ENCODE results near the gene HDAC9.

The HDAC9 gene

DNA sequence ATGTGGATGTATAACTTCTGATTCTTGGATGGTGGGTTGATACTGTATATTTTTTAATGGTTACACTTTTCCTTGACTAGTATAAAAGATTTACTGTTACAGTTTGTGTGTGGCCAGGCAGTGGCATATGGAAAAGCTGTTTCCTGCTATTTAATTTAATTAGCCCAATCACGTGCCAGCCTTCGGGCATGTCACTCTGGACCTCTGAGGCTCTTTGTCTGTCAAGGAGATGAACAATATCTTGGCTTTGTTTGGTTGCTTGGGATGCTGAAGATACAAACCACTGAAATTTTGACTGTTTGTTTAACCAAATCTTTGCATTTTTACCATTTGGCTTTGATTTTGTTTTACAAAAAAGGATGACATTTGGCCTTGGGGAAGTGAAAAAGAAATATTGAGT lies 185.0 kb downstream of the HDAC9 start:
- H3K4me3 ChIP-seq (ENCODE audit: low read length) = no peak overlapping the region
- no peak overlapping the region for H3K27ac ChIP-seq (ENCODE audit: low read length)
- WGBS (ENCODE audit: insufficient coverage, insufficient read length) = no CpG with 5 or more reads among the region's 2 CpGs
- DNase-seq (ENCODE audit: low read depth, low spot score) = no peak
- H3K9me3 ChIP-seq (ENCODE audit: control insufficient read depth, insufficient read depth, low read length) = no peaks in the 10 kb centered on the region
- no peaks in the 10 kb centered on the region for H3K36me3 ChIP-seq (ENCODE audit: control insufficient read depth, insufficient read depth, low read length)
- no peaks in the 10 kb centered on the region for H3K27me3 ChIP-seq (ENCODE audit: control insufficient read depth, insufficient read depth, low read length)
- H3K4me1 ChIP-seq (ENCODE audit: control insufficient read depth, insufficient read depth, low read length) = no peaks in the 10 kb centered on the region

DNA sequence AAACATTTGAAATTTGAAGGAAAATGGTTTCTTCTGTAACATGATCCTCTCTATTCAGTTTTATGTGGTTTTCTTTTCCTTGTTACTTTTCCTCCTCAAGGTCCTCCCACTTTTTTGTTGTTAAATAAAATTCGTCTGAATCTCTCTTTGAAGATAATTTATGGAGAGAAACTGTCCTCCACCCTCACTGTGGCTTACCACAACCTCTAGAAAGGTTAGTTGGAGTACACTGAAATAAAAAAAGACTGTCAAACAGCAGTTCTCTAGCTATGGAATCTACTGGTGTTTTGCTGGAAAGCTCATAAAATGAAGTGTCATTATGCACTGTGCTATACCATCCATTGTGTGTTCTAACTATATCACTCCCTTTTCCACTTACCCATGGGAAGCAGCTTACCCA lies 189.4 kb downstream of the HDAC9 start:
- no peaks in the 10 kb centered on the region for H3K36me3 ChIP-seq (ENCODE audit: control insufficient read depth, insufficient read depth, low read length)
- H3K27ac ChIP-seq (ENCODE audit: low read length) = no peak overlapping the region
- H3K9me3 ChIP-seq (ENCODE audit: control insufficient read depth, insufficient read depth, low read length) = no peaks in the 10 kb centered on the region
- H3K4me3 ChIP-seq (ENCODE audit: low read length) = no peak overlapping the region
- no peak for DNase-seq (ENCODE audit: low read depth, low spot score)
- H3K4me1 ChIP-seq (ENCODE audit: control insufficient read depth, insufficient read depth, low read length) = no peaks in the 10 kb centered on the region
- no peaks in the 10 kb centered on the region for H3K27me3 ChIP-seq (ENCODE audit: control insufficient read depth, insufficient read depth, low read length)
- WGBS (ENCODE audit: insufficient coverage, insufficient read length) = no CpG with 5 or more reads among the region's 1 CpG

- Histone ChIP-seq H3K27ac (ENCODE audit: low read length) (no peak overlapping the region), H3K27me3 (ENCODE audit: control insufficient read depth, insufficient read depth, low read length) (no peaks in the 10 kb centered on the region), H3K9me3 (ENCODE audit: control insufficient read depth, insufficient read depth, low read length) (no peaks in the 10 kb centered on the region), H3K4me1 (ENCODE audit: control insufficient read depth, insufficient read depth, low read length) (no peaks in the 10 kb centered on the region), H3K36me3 (ENCODE audit: control insufficient read depth, insufficient read depth, low read length) (no peaks in the 10 kb centered on the region), H3K4me3 (ENCODE audit: low read length) (no peak overlapping the region)
- DNase-seq (ENCODE audit: low read depth, low spot score) = no peak
Observed at GRCh38 chr7:18685971-18686370, 190.4 kb downstream of the HDAC9 start.

GRCh38 chr7:18689551-18689950 lies 194.0 kb downstream of the HDAC9 start:
- H3K9me3 ChIP-seq (ENCODE audit: control insufficient read depth, insufficient read depth, low read length) = no peaks in the 10 kb centered on the region
- no peaks in the 10 kb centered on the region for H3K36me3 ChIP-seq (ENCODE audit: control insufficient read depth, insufficient read depth, low read length)
- H3K4me1 ChIP-seq (ENCODE audit: control insufficient read depth, insufficient read depth, low read length) = no peaks in the 10 kb centered on the region
- H3K27ac ChIP-seq (ENCODE audit: low read length) = no peak overlapping the region
- DNase-seq (ENCODE audit: low read depth, low spot score) = no peak
- WGBS (ENCODE audit: insufficient coverage, insufficient read length) = no CpG with 5 or more reads among the region's 2 CpGs
- no peaks in the 10 kb centered on the region for H3K27me3 ChIP-seq (ENCODE audit: control insufficient read depth, insufficient read depth, low read length)
- H3K4me3 ChIP-seq (ENCODE audit: low read length) = no peak overlapping the region

GRCh38 chr7:18693406-18693805 lies 197.9 kb downstream of the HDAC9 start:
- no peak for DNase-seq (ENCODE audit: low read depth, low spot score)
- Histone ChIP-seq H3K4me3 (ENCODE audit: low read length) (no peak overlapping the region), H3K36me3 (ENCODE audit: control insufficient read depth, insufficient read depth, low read length) (no peaks in the 10 kb centered on the region), H3K27ac (ENCODE audit: low read length) (no peak overlapping the region), H3K4me1 (ENCODE audit: control insufficient read depth, insufficient read depth, low read length) (no peaks in the 10 kb centered on the region), H3K9me3 (ENCODE audit: control insufficient read depth, insufficient read depth, low read length) (no peaks in the 10 kb centered on the region), H3K27me3 (ENCODE audit: control insufficient read depth, insufficient read depth, low read length) (no peaks in the 10 kb centered on the region)
- WGBS (ENCODE audit: insufficient coverage, insufficient read length) = no CpG with 5 or more reads among the region's 4 CpGs

DNA sequence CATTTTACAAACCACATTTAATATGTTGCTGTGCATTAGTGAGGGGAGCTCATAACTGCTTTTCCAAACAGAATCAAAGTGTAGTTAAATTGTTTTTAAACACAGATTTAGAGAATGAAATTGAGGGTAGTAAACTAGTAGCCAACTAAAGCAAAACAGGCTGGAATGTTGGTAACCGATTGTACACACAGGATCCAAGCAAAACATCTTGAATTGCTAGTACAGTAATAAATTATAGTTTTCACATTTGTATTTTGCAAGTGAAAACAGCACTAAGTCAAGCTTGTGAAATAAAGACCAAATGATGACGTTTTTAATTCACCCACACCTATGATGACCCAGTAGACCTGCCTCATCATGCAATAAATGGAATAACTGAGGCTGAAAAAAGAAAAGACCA lies 198.3 kb downstream of the HDAC9 start:
- DNase-seq (ENCODE audit: low read depth, low spot score) = no peak
- Histone ChIP-seq H3K4me1 (ENCODE audit: control insufficient read depth, insufficient read depth, low read length) (no peaks in the 10 kb centered on the region), H3K27ac (ENCODE audit: low read length) (no peak overlapping the region), H3K36me3 (ENCODE audit: control insufficient read depth, insufficient read depth, low read length) (no peaks in the 10 kb centered on the region), H3K4me3 (ENCODE audit: low read length) (no peak overlapping the region), H3K27me3 (ENCODE audit: control insufficient read depth, insufficient read depth, low read length) (no peaks in the 10 kb centered on the region), H3K9me3 (ENCODE audit: control insufficient read depth, insufficient read depth, low read length) (no peaks in the 10 kb centered on the region)
- no CpG with 5 or more reads among the region's 2 CpGs for WGBS (ENCODE audit: insufficient coverage, insufficient read length)

GRCh38 chr7:18694484-18694883 lies 198.9 kb downstream of the HDAC9 start:
- WGBS (ENCODE audit: insufficient coverage, insufficient read length) = no CpG with 5 or more reads among the region's 3 CpGs
- Histone ChIP-seq H3K27me3 (ENCODE audit: control insufficient read depth, insufficient read depth, low read length) (no peaks in the 10 kb centered on the region), H3K9me3 (ENCODE audit: control insufficient read depth, insufficient read depth, low read length) (no peaks in the 10 kb centered on the region), H3K27ac (ENCODE audit: low read length) (no peak overlapping the region), H3K4me1 (ENCODE audit: control insufficient read depth, insufficient read depth, low read length) (no peaks in the 10 kb centered on the region), H3K36me3 (ENCODE audit: control insufficient read depth, insufficient read depth, low read length) (no peaks in the 10 kb centered on the region), H3K4me3 (ENCODE audit: low read length) (no peak overlapping the region)
- no peak for DNase-seq (ENCODE audit: low read depth, low spot score)

DNA sequence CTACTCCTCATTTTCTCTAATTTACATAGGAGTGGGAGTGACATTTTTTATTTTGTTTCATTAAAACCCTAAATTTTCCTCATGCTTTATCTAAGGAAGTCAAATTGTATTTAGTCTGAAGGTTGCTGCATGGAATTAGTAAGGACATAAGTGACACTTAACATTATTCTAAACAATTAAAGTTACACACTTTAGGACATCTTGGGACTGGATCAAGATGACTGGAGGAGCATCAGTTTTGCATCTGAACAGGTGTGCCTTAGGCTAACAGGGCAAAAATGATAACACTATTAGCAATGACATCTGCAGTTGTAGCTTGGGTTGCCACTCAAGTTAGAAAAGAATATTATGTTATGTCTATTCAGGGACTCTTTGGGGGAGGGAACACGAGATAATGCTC lies 199.4 kb downstream of the HDAC9 start:
- Histone ChIP-seq H3K9me3 (ENCODE audit: control insufficient read depth, insufficient read depth, low read length) (no peaks in the 10 kb centered on the region), H3K27ac (ENCODE audit: low read length) (no peak overlapping the region), H3K27me3 (ENCODE audit: control insufficient read depth, insufficient read depth, low read length) (no peaks in the 10 kb centered on the region), H3K4me3 (ENCODE audit: low read length) (no peak overlapping the region), H3K36me3 (ENCODE audit: control insufficient read depth, insufficient read depth, low read length) (no peaks in the 10 kb centered on the region), H3K4me1 (ENCODE audit: control insufficient read depth, insufficient read depth, low read length) (no peaks in the 10 kb centered on the region)
- DNase-seq (ENCODE audit: low read depth, low spot score) = no peak
- no CpG with 5 or more reads among the region's 1 CpG for WGBS (ENCODE audit: insufficient coverage, insufficient read length)

- Histone ChIP-seq H3K4me3 (ENCODE audit: low read length) (no peak overlapping the region), H3K36me3 (ENCODE audit: control insufficient read depth, insufficient read depth, low read length) (no peaks in the 10 kb centered on the region), H3K27ac (ENCODE audit: low read length) (no peak overlapping the region), H3K4me1 (ENCODE audit: control insufficient read depth, insufficient read depth, low read length) (no peaks in the 10 kb centered on the region), H3K27me3 (ENCODE audit: control insufficient read depth, insufficient read depth, low read length) (no peaks in the 10 kb centered on the region), H3K9me3 (ENCODE audit: control insufficient read depth, insufficient read depth, low read length) (no peaks in the 10 kb centered on the region)
- DNase-seq (ENCODE audit: low read depth, low spot score) = no peak
- no CpG with 5 or more reads among the region's 6 CpGs for WGBS (ENCODE audit: insufficient coverage, insufficient read length)
Observed at GRCh38 chr7:18698258-18698734, 202.7 kb downstream of the HDAC9 start.

DNA sequence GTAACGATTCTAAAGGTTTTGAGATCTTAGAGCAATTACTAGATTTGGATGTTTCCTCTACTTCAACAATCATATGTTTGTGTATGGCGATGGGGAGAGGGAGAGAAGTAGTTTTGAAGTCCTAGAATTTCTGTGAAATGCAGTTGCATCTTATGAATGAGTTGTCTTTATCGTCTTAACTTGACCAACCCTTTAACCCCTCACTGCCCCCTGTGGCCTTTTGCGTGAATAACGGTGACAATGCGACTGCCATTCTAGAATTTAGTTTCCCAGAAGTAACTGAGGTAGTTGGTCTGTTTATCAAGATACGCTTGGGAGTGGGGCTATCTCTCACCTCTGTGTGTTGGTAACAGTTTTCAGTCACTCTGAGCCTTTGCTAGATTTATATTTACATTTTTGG lies 204.6 kb downstream of the HDAC9 start:
- Histone ChIP-seq H3K9me3 (ENCODE audit: control insufficient read depth, insufficient read depth, low read length) (no peaks in the 10 kb centered on the region), H3K27ac (ENCODE audit: low read length) (no peak overlapping the region), H3K4me1 (ENCODE audit: control insufficient read depth, insufficient read depth, low read length) (no peaks in the 10 kb centered on the region), H3K27me3 (ENCODE audit: control insufficient read depth, insufficient read depth, low read length) (no peaks in the 10 kb centered on the region), H3K4me3 (ENCODE audit: low read length) (no peak overlapping the region), H3K36me3 (ENCODE audit: control insufficient read depth, insufficient read depth, low read length) (no peaks in the 10 kb centered on the region)
- DNase-seq (ENCODE audit: low read depth, low spot score) = peak; percentile 27
- WGBS (ENCODE audit: insufficient coverage, insufficient read length) = no CpG with 5 or more reads among the region's 7 CpGs

DNA sequence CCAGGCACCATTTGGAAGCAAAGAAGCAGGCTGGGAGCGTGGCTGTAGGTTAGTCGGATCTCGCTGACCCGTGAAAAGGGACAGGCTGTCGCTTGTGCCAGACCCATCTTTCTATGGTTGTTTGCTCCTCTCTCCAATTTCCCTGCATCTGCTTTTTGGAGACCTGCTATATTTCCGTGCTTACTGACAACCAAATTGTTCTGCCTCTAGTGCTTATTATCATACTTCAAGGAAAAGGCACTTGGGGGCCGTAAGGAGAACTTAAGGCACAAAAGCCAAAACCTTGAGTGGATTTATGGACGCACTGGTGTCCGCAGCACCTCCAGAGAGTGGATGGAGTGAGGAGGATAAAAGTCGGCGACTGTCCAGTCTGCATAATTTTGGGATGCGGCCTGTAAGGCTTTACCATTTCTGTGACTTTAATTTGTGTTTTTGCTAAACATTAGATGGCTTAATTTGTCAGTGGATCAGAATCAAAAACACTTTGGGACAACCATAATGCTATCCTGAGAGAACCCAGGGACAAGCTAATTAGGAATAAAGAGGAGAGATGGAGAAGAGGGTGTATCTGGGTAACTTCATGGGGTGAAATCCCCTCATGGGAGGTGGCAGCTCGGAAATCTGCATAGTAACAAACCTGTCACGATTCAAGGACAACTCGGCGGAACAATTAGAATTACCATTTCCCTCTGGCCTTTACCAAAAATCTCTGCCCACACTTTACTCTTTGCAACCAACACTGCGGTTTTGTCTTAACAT lies 206.7 kb downstream of the HDAC9 start:
- no CpG with 5 or more reads among the region's 17 CpGs for WGBS (ENCODE audit: insufficient coverage, insufficient read length)

More for the DNA sequence above, 206.7 kb downstream of the HDAC9 start:
- no peaks in the 10 kb centered on the region for H3K27me3 ChIP-seq (ENCODE audit: control insufficient read depth, insufficient read depth, low read length)
- H3K4me1 ChIP-seq (ENCODE audit: control insufficient read depth, insufficient read depth, low read length) = no peaks in the 10 kb centered on the region
- no peaks in the 10 kb centered on the region for H3K36me3 ChIP-seq (ENCODE audit: control insufficient read depth, insufficient read depth, low read length)
- no peaks in the 10 kb centered on the region for H3K9me3 ChIP-seq (ENCODE audit: control insufficient read depth, insufficient read depth, low read length)
- DNase-seq (ENCODE audit: low read depth, low spot score) = no peak
- H3K4me3 ChIP-seq (ENCODE audit: low read length) = no peak overlapping the region
- H3K27ac ChIP-seq (ENCODE audit: low read length) = no peak overlapping the region
